ENCODE data around the gene TMEM217.
A peak's percentile ranks its signal among the peaks of the same experiment; 100 is the strongest.

The TMEM217 gene

GRCh38 chr6:37232430-37233017 lies 25.4 kb downstream of the TMEM217 start:
- H3K4me3 ChIP-seq (ENCODE audit: low read depth, low read length), result no peak overlapping the region
- DNase-seq (ENCODE audit: low read depth), result no peak
- TF ChIP-seq, protein P1, sequence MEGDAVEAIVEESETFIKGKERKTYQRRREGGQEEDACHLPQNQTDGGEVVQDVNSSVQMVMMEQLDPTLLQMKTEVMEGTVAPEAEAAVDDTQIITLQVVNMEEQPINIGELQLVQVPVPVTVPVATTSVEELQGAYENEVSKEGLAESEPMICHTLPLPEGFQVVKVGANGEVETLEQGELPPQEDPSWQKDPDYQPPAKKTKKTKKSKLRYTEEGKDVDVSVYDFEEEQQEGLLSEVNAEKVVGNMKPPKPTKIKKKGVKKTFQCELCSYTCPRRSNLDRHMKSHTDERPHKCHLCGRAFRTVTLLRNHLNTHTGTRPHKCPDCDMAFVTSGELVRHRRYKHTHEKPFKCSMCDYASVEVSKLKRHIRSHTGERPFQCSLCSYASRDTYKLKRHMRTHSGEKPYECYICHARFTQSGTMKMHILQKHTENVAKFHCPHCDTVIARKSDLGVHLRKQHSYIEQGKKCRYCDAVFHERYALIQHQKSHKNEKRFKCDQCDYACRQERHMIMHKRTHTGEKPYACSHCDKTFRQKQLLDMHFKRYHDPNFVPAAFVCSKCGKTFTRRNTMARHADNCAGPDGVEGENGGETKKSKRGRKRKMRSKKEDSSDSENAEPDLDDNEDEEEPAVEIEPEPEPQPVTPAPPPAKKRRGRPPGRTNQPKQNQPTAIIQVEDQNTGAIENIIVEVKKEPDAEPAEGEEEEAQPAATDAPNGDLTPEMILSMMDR (IDR thresholded peaks at IDR 0.05; ENCODE audit: control insufficient read depth, extremely low read depth, insufficient read depth), result no peak

DNA sequence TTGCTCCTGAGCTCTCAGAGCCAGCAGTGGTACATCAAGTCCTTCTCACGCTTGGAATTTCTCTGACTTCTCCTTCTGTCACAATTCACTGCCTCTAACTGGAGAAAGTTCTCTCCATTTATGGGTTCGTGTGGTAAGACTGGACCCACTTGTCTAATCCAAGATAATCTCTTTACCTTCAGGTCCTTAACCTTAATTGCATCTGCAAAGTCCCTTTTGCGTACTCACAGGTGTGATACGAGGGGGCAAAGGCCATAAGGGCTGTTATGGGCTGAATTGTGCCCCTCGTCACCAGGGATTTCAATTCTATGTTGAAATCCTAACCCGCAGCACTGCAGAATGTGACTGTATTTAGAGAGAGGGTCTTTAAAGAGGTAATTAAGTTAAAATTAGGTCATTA lies 27.8 kb downstream of the TMEM217 start:
- TF ChIP-seq, protein P1 (IDR thresholded peaks at IDR 0.05; ENCODE audit: control insufficient read depth, extremely low read depth, insufficient read depth), result no peak
- no peak for DNase-seq (ENCODE audit: low read depth)
- H3K4me3 ChIP-seq (ENCODE audit: low read depth, low read length), result no peak overlapping the region

- no peak for DNase-seq (ENCODE audit: low read depth)
- H3K4me3 ChIP-seq (ENCODE audit: low read depth, low read length), result no peak overlapping the region
- TF ChIP-seq, protein P1 (IDR thresholded peaks at IDR 0.05; ENCODE audit: control insufficient read depth, extremely low read depth, insufficient read depth), result no peak
Measured at GRCh38 chr6:37225350-37226169, 32.4 kb downstream of the TMEM217 start.

DNA sequence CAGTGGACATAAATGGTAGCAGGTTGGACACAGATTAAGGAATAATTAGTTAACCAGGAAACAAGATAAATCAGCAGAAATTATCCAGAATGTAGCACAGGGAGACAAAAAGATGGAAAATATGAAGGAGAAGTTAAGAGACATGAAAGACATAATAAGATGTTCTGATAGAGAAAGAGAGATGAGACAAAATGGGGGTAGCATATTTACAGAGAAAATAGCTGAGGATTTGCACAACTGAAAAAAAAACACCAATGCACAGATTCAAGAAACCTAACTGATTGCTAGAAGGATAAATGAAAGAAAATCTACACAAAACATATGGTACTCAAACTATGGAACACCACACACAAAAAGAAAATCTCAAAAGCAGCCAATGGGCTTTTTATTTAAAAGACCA lies 35.0 kb downstream of the TMEM217 start:
- H3K4me3 ChIP-seq (ENCODE audit: low read depth, low read length), result peak overlapping the region; percentile 44
- no peak for DNase-seq (ENCODE audit: low read depth)
- TF ChIP-seq, protein P1 (IDR thresholded peaks at IDR 0.05; ENCODE audit: control insufficient read depth, extremely low read depth, insufficient read depth), result no peak

DNA sequence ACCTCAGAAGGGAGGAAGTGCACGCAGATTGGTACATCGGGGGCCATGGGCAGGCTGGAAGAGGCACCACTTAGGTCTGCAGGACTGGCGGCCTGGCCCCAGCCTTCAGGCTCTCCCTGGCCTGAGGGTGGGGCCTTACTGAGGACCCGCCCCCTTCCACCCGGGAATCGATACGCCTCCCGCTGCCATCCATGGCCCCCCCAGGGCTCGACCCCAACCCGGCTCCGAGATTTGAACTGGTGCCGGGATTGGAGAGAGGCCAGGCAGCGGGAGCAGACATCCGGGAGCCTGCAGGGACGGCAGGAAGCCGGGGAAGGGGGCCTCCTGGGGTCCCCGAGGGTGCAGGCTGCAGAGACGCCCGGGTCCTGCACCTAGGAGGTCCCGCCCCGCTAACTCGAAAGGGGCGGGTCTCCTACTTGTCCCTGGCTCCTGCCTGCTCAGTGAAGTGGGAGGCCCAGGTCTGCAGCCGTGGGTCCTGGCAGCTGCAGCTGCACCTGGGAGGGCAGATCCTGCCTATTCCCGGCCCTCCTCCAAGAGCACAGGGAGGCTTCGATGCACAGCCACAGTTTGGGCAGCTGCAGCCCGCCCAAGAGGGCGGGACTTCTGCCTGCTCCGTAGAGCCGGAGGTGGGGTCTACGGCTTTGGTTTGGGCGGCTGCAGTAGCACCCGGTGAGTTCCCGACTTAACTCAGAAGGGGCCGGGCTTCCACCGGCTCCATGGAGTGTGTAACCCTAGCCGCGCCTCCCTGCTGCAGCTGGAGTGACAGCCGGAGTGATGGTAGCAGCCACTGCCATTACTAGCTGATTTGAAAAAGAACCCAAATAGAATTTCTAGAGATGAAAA lies 35.6 kb downstream of the TMEM217 start:
- peak; percentile 79 for DNase-seq (ENCODE audit: low read depth)
- TF ChIP-seq, protein P1 (IDR thresholded peaks at IDR 0.05; ENCODE audit: control insufficient read depth, extremely low read depth, insufficient read depth), result no peak
- H3K4me3 ChIP-seq (ENCODE audit: low read depth, low read length), result peak overlapping the region; percentile 44

DNA sequence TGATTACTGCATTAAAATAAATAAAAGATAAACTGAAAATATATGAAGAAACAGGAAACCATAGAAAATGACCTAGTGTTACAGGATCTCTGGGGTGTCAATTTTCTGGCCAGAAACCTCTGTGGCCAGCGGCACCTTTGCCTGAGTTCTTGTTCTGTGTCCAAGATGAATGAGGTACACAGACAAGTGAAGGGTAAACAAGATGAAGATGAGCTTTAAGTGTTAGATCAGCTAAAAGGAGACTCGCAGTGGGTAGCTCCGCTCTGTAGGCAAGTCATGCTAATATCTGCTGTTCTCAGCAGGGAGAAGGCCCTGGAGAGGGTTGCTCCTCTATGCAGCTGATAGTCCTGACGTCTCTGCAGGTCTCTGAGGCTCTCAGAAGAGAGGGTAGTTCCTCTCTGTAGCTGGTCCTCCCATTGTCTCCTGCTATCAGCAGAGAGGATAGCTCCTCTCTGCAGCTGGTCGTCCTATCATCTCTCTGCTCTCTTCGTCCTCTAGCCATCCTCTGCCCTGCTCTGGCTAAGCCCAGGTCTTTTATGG lies 36.3 kb downstream of the TMEM217 start:
- no peak for DNase-seq (ENCODE audit: low read depth)
- H3K4me3 ChIP-seq (ENCODE audit: low read depth, low read length), result peak overlapping the region; percentile 44
- TF ChIP-seq, protein P1 (IDR thresholded peaks at IDR 0.05; ENCODE audit: control insufficient read depth, extremely low read depth, insufficient read depth), result no peak

Data from LNCaP clone FGC (cell line).